HuH-7 (cell line): ENCODE measurements around the gene PIK3CG.
"Not testable (repeated sequence)": the region's sequence is repeated elsewhere in the genome, so short reads cannot be mapped to it uniquely, and the experiment has no call there.

ENCODE experiments used
- DNase-seq: peaks from one replicate; pipeline ENCODE4 v3.0.0; 2011; ENCODE audit warnings: low spot score

The PIK3CG gene

DNA sequence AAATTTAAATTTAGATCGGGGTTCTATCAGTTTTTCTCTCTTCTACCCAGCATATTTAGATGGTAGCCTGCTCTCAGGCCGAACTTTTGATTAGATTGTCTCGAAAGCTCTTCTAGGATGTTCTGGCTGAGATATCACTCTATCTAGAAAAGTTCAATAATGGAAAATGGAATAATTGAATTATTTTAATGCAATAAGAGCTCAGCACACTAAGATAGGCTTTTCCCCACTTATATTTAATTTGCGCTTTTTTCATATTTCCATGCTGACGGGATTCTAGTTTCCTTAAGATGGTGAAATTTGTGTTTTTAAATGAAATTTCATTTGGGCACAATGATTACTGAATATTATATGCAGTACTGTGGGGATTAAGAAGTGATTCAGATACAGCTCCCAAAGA, 73.7 kb downstream of the PIK3CG start:
- DNase-seq = no peak

DNA sequence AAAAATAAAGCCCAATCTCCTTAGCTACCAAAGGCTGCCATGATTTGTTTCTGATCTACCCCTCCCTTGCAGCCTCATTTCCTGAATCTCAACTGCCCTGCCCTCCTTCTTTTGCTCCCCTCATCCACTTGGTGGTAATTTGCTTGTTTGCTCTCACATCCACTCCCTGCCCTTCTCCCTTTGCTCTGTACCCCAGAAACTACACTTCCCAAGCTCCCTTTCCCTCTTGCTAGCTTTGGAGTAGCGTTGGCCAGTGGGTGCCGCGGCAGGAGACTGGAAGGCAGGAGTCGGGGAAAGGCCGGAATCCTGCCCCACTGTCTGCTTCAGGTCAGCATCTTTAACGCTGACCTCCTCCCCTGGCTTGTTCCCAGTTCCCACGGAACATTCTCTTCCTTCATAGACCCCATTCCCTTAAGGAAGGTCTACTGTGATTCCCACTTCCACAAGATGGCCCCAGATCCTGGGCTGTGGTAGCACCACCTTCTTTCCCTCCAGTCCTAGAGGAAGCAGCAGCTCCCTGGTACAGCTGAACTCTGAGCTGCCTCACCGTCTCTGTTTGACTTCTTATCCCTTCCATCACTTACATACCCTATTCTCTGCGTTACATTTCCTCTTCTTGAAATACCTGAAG, 79.1 kb downstream of the PIK3CG start:
- no peak for DNase-seq

DNA sequence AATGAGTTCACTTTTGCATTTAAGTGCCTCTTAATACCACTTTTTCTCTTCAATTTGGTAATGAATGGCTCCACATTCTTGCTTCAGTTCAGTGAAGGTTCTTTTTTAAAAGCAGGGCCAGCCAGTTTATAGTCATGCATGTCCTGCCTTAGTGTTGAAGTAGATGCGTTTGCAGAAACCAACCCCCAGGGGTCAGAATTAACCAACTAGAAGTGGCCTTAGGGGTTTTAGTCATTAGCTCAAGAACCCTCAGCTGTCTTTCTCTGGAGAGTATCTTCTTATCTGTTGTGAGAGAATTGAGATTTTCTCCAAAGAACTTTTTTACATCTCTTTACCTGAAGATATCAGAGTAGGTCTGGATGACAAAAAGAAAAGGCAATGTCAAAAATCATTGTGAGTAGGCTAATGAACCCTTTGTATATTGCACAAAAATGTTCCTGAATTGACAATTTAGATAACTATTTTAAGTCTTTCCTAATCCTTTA, 82.2 kb downstream of the PIK3CG start:
- peak; percentile 58 for DNase-seq

GRCh38 chr7:106952001-106952657, 87.0 kb downstream of the PIK3CG start:
- no peak for DNase-seq

DNA sequence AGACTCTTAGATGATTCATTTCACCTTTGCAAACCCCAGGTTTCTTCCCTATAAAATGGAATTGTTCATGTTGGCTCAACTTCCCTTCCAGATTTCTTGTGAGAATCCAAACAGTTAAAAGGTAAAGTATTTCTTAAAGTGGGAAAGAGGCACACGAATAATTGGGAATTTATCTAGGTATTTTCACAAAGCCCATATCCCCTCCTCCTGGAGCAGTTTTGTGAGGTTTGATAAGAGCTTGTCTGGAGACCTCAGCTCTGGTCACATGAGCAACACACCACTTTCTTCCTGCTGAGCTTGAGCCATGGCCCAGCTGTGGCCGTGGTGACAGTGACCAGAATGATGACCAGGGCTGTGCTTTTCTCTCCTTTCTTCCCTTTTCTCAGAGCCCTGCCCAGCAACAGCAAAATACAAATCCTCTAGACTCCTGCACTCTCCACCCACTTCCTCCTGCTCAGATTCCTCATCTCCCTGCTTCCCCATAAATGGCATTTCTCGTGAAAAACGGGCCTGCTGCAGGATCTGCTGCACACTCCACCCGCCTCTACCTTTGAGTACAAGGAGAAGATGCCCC, 87.7 kb downstream of the PIK3CG start:
- no peak for DNase-seq

GRCh38 chr7:106954840-106955239, 89.8 kb downstream of the PIK3CG start:
- no peak for DNase-seq

DNA sequence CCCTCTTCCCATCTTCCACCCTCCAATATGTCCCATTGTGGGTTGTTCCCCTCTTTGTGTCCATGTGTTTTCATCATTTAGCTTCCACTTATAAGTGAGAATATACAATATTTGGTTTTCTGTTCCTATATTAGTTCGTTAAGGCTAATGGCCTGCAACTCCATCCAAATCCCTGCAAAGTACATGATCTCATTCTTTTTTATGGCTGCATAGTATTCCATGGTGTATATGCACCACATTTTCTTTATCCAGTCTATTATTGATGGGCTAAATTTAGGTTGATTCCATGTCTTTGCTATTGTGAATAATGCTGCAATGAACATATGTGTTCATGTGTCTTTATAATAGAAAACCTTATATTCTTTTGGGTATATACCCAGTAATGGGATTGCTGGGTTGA, 90.8 kb downstream of the PIK3CG start:
- not testable (repeated sequence) for DNase-seq
